ENCODE data around the gene CAMK2G.

Gene CAMK2G

DNA sequence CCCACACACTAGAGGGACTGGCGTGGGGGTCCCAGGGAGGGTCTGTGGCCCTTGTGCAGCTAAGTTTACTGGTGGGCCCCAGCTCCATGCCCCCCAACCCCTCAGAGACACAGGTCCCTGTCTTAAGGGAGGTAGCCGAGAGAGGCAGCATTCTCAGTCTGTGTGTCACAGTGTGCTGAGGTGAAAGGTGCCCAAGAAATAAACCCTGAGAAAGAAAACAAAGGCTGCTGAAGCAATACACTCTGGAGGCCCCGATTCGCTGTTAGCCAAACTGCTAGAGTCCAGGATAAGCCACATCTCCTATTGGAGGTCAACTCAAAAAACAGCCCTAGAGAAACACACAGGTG lies 34.3 kb downstream of the CAMK2G start:
- H2AK5ac ChIP-seq (ENCODE audit: low read length) = no peak overlapping the region
- no peak overlapping the region for H3K14ac ChIP-seq (ENCODE audit: low read length)
- WGBS (ENCODE audit: extremely low coverage, insufficient coverage, insufficient read length) = no CpG with 5 or more reads among the region's 4 CpGs
- no peak overlapping the region for H3K18ac ChIP-seq (ENCODE audit: low read length)
- no peak overlapping the region for H2AFZ ChIP-seq (ENCODE audit: insufficient read depth, low read length, poor library complexity)
- H2BK120ac ChIP-seq (ENCODE audit: insufficient read depth, low read length, poor library complexity) = no peak overlapping the region
- H3K27ac ChIP-seq (ENCODE audit: low read depth, low read length) = no peak overlapping the region
- H2BK12ac ChIP-seq (ENCODE audit: low read length) = no peak overlapping the region
- H3K27me3 ChIP-seq (ENCODE audit: insufficient read depth, low read length) = no peaks in the 10 kb centered on the region
- no peaks in the 10 kb centered on the region for H3K79me1 ChIP-seq (ENCODE audit: low read length)
- H3K23ac ChIP-seq (ENCODE audit: low read length) = no peak overlapping the region
- H3K36me3 ChIP-seq (ENCODE audit: control insufficient read depth in 1 of 2, insufficient read depth in 2 of 2, low read length in 2 of 2) = peaks cover 25 to 39% of the 10 kb centered on the region in 2 experiments
- no peak overlapping the region for H3K4me2 ChIP-seq (ENCODE audit: low read length)
- H3K9ac ChIP-seq (ENCODE audit: low read length) = no peak overlapping the region
- no peak overlapping the region for H3K4me3 ChIP-seq (ENCODE audit: low read depth, low read length)
- H2BK5ac ChIP-seq (ENCODE audit: low read depth, low read length, poor library complexity) = no peak overlapping the region
- H4K12ac ChIP-seq (ENCODE audit: low read depth, low read length) = no peak overlapping the region
- no peaks in the 10 kb centered on the region for H3K79me2 ChIP-seq (ENCODE audit: control insufficient read depth, insufficient read depth, low read length, poor library complexity)
- H3K9me3 ChIP-seq (ENCODE audit: insufficient read depth, low read depth, low read length) = no peaks in the 10 kb centered on the region
- DNase-seq = no peak
- no peak overlapping the region for H4K8ac ChIP-seq (ENCODE audit: low read depth, low read length)
- no peak overlapping the region for H4K91ac ChIP-seq (ENCODE audit: low read depth, low read length)
- peaks cover 0 to 6% of the 10 kb centered on the region in 2 experiments for H3K4me1 ChIP-seq (ENCODE audit: control insufficient read depth in 1 of 2, insufficient read depth in 2 of 2, low read length in 2 of 2)
- H3K4ac ChIP-seq (ENCODE audit: low read depth, low read length) = no peak overlapping the region

DNA sequence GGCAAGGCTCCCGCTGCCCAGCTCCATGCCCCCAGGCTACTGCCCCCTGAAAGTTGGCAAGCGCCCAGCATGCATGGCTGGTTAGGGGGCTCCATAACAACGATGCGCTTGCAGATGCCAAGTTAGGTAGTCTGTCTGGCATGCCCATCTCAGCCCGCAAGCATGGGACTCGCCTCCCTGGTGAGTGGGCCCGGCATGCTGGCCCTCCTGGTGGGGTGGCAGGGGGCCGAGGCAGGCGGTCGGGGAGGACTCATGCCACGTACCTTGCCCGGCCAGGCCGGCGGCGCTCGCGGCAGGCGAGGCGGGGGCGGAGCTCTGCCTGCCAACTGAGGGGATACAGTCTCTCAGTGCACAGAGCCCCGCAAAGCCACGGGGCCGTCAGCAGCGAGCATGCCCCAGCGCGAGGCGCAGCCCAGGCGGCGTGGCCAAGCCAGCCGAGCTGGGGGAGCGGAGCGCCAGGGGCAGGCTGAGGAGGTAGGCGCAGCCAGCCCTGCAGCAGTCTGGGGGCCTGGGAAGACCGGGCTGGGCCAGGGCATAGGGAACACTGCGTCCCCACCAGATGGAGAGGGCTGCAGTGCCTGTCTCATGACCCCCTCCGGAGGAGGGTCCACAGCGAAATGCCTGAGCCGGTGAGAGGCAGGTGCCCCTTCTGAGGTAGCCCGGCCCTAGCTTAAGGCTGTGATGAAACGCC lies 34.9 kb downstream of the CAMK2G start:
- no peak overlapping the region for H2BK12ac ChIP-seq (ENCODE audit: low read length)
- H3K4me3 ChIP-seq (ENCODE audit: low read depth, low read length) = no peak overlapping the region
- H2AFZ ChIP-seq (ENCODE audit: insufficient read depth, low read length, poor library complexity) = no peak overlapping the region
- H2BK120ac ChIP-seq (ENCODE audit: insufficient read depth, low read length, poor library complexity) = no peak overlapping the region
- H4K8ac ChIP-seq (ENCODE audit: low read depth, low read length) = no peak overlapping the region
- no peak overlapping the region for H3K23ac ChIP-seq (ENCODE audit: low read length)
- no peak overlapping the region for H2BK5ac ChIP-seq (ENCODE audit: low read depth, low read length, poor library complexity)
- H3K79me1 ChIP-seq (ENCODE audit: low read length) = no peaks in the 10 kb centered on the region
- no peak overlapping the region for H2AK5ac ChIP-seq (ENCODE audit: low read length)
- DNase-seq = no peak
- no peaks in the 10 kb centered on the region for H3K9me3 ChIP-seq (ENCODE audit: insufficient read depth, low read depth, low read length)
- H3K4me2 ChIP-seq (ENCODE audit: low read length) = no peak overlapping the region
- no peak overlapping the region for H3K9ac ChIP-seq (ENCODE audit: low read length)
- no CpG with 5 or more reads among the region's 40 CpGs for WGBS (ENCODE audit: extremely low coverage, insufficient coverage, insufficient read length)
- H3K14ac ChIP-seq (ENCODE audit: low read length) = no peak overlapping the region
- no peak overlapping the region for H4K12ac ChIP-seq (ENCODE audit: low read depth, low read length)
- H3K4ac ChIP-seq (ENCODE audit: low read depth, low read length) = no peak overlapping the region
- H3K4me1 ChIP-seq (ENCODE audit: control insufficient read depth in 1 of 2, insufficient read depth in 2 of 2, low read length in 2 of 2) = peaks cover 0 to 6% of the 10 kb centered on the region in 2 experiments
- H3K36me3 ChIP-seq (ENCODE audit: control insufficient read depth in 1 of 2, insufficient read depth in 2 of 2, low read length in 2 of 2) = peaks cover 25 to 39% of the 10 kb centered on the region in 2 experiments
- no peak overlapping the region for H3K18ac ChIP-seq (ENCODE audit: low read length)
- no peaks in the 10 kb centered on the region for H3K79me2 ChIP-seq (ENCODE audit: control insufficient read depth, insufficient read depth, low read length, poor library complexity)
- H4K91ac ChIP-seq (ENCODE audit: low read depth, low read length) = no peak overlapping the region
- H3K27me3 ChIP-seq (ENCODE audit: insufficient read depth, low read length) = no peaks in the 10 kb centered on the region
- no peak overlapping the region for H3K27ac ChIP-seq (ENCODE audit: low read depth, low read length)

DNA sequence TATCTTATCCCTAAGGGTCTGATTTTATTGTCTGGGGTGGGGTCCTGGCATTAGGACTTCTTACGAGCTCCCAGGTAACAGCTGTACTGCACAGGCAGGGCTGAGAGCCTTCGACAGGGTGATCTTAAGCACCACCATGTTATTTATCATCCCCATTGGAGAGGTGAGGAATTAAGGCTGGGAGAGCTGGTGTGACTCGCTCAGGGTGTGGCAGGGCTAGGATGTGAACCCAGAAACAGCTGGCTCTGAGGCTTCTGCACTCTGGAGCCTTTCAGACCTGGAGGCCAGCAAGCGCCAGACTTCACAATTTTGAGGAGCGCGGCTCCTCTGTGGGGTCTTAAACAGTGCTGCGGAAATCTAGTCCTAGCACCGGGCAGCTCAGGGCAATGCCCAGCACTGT lies 35.5 kb downstream of the CAMK2G start:
- no CpG with 5 or more reads among the region's 8 CpGs for WGBS (ENCODE audit: extremely low coverage, insufficient coverage, insufficient read length)

DNA sequence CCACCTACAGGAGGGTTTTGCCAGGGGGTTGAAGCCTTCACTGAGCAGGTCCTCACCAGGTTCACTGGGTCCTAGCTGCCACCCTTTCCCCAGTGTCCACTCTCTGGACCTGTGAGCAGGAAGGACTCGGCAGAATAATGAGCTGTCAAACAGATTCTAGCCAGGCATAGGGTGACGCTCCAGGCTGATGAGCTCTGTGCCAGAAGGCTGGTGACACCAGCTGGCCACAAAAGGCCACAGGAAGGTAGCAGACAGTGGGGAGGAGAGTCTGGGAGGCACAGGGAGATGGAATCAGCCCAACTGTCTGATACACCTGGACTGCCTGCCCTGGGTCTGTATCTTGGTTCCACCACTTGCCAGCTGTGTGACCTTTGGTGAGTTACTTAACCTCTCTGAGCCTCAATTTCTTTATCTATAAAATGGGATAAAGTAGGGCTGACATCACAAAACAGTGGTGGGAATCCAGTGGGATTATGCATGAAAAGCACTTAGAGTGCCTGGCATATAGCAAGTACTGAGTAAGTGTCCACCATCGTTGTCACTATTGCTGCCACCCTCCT lies 36.3 kb downstream of the CAMK2G start:
- Histone ChIP-seq H3K27me3 (ENCODE audit: insufficient read depth, low read length) (no peaks in the 10 kb centered on the region), H3K9me3 (ENCODE audit: insufficient read depth, low read depth, low read length) (no peaks in the 10 kb centered on the region), H2BK120ac (ENCODE audit: insufficient read depth, low read length, poor library complexity) (no peak overlapping the region), H3K4me3 (ENCODE audit: low read depth, low read length) (no peak overlapping the region), H3K4me2 (ENCODE audit: low read length) (no peak overlapping the region), H3K36me3 (ENCODE audit: control insufficient read depth in 1 of 2, insufficient read depth in 2 of 2, low read length in 2 of 2) (peaks cover 25 to 34% of the 10 kb centered on the region in 2 experiments), H4K91ac (ENCODE audit: low read depth, low read length) (no peak overlapping the region), H4K12ac (ENCODE audit: low read depth, low read length) (no peak overlapping the region), H2AK5ac (ENCODE audit: low read length) (no peak overlapping the region), H3K18ac (ENCODE audit: low read length) (no peak overlapping the region), H3K23ac (ENCODE audit: low read length) (no peak overlapping the region), H3K4me1 (ENCODE audit: control insufficient read depth in 1 of 2, insufficient read depth in 2 of 2, low read length in 2 of 2) (peaks cover 0 to 6% of the 10 kb centered on the region in 2 experiments), H2BK12ac (ENCODE audit: low read length) (no peak overlapping the region), H2AFZ (ENCODE audit: insufficient read depth, low read length, poor library complexity) (no peak overlapping the region), H3K4ac (ENCODE audit: low read depth, low read length) (no peak overlapping the region), H3K79me2 (ENCODE audit: control insufficient read depth, insufficient read depth, low read length, poor library complexity) (no peaks in the 10 kb centered on the region), H2BK5ac (ENCODE audit: low read depth, low read length, poor library complexity) (no peak overlapping the region), H3K9ac (ENCODE audit: low read length) (no peak overlapping the region), H3K27ac (ENCODE audit: low read depth, low read length) (no peak overlapping the region), H3K14ac (ENCODE audit: low read length) (no peak overlapping the region), H4K8ac (ENCODE audit: low read depth, low read length) (no peak overlapping the region), H3K79me1 (ENCODE audit: low read length) (no peaks in the 10 kb centered on the region)
- DNase-seq = no peak
- WGBS (ENCODE audit: extremely low coverage, insufficient coverage, insufficient read length) = no CpG with 5 or more reads among the region's 3 CpGs

More for the DNA sequence above, 35.5 kb downstream of the CAMK2G start:
- Histone ChIP-seq H3K14ac (ENCODE audit: low read length) (no peak overlapping the region), H3K27ac (ENCODE audit: low read depth, low read length) (no peak overlapping the region), H3K9me3 (ENCODE audit: insufficient read depth, low read depth, low read length) (no peaks in the 10 kb centered on the region), H3K79me2 (ENCODE audit: control insufficient read depth, insufficient read depth, low read length, poor library complexity) (no peaks in the 10 kb centered on the region), H3K36me3 (ENCODE audit: control insufficient read depth in 1 of 2, insufficient read depth in 2 of 2, low read length in 2 of 2) (peaks cover 25 to 39% of the 10 kb centered on the region in 2 experiments), H2AFZ (ENCODE audit: insufficient read depth, low read length, poor library complexity) (no peak overlapping the region), H4K8ac (ENCODE audit: low read depth, low read length) (no peak overlapping the region), H4K12ac (ENCODE audit: low read depth, low read length) (no peak overlapping the region), H3K4me3 (ENCODE audit: low read depth, low read length) (no peak overlapping the region), H2AK5ac (ENCODE audit: low read length) (no peak overlapping the region), H3K4me2 (ENCODE audit: low read length) (no peak overlapping the region), H2BK120ac (ENCODE audit: insufficient read depth, low read length, poor library complexity) (no peak overlapping the region), H2BK12ac (ENCODE audit: low read length) (no peak overlapping the region), H3K4ac (ENCODE audit: low read depth, low read length) (no peak overlapping the region), H2BK5ac (ENCODE audit: low read depth, low read length, poor library complexity) (no peak overlapping the region), H3K18ac (ENCODE audit: low read length) (no peak overlapping the region), H3K4me1 (ENCODE audit: control insufficient read depth in 1 of 2, insufficient read depth in 2 of 2, low read length in 2 of 2) (peaks cover 0 to 6% of the 10 kb centered on the region in 2 experiments), H3K23ac (ENCODE audit: low read length) (no peak overlapping the region), H3K27me3 (ENCODE audit: insufficient read depth, low read length) (no peaks in the 10 kb centered on the region), H3K79me1 (ENCODE audit: low read length) (no peaks in the 10 kb centered on the region), H4K91ac (ENCODE audit: low read depth, low read length) (no peak overlapping the region), H3K9ac (ENCODE audit: low read length) (no peak overlapping the region)
- DNase-seq = no peak
